HepG2 (cell line): ENCODE data around the gene PLSCR5. TPM values are rescaled to one million over a fixed set of nuclear protein-coding genes. Genes with fewer than 3 reads are reported as not detected.

Experiments used
- HES4 ChIP-seq: sonication (generic); formaldehyde crosslinking; IDR thresholded peaks from 2 replicates; pipeline ENCODE4 v1.9.0; 2021; ENCODE audit warnings: mild to moderate bottlenecking, missing genetic modification reagents, borderline replicate concordance
- IRF2 ChIP-seq: IDR thresholded peaks from 2 replicates; pipeline ENCODE4 v1.6.1; 2018; ENCODE audit warnings: missing genetic modification reagents, missing compliant biosample characterization
- KDM1A ChIP-seq: IDR thresholded peaks from 2 replicates; pipeline ENCODE4 v1.6.1; 2016; ENCODE audit warnings: missing compliant biosample characterization
- MYC ChIP-seq: sonication (generic); formaldehyde crosslinking; IDR thresholded peaks from 2 replicates; pipeline ENCODE4 v1.9.0; 2021; ENCODE audit warnings: missing genetic modification reagents, borderline replicate concordance
- NKX3-1 ChIP-seq: sonication (generic); formaldehyde crosslinking; IDR thresholded peaks from 2 replicates; pipeline ENCODE4 v1.5.0; 2020; ENCODE audit warnings: missing genetic modification reagents
- PHF21A ChIP-seq: sonication (generic); formaldehyde crosslinking; IDR thresholded peaks from 2 replicates; pipeline ENCODE4 v1.5.0; 2020; ENCODE audit warnings: mild to moderate bottlenecking, missing genetic modification reagents
- SNAI1 ChIP-seq: sonication (generic); formaldehyde crosslinking; IDR thresholded peaks from 2 replicates; pipeline ENCODE4 v1.5.0; 2020; ENCODE audit warnings: mild to moderate bottlenecking, missing genetic modification reagents, borderline replicate concordance
- TOE1 ChIP-seq: sonication (generic); formaldehyde crosslinking; IDR thresholded peaks from 2 replicates; pipeline ENCODE4 v1.4.0; 2020; ENCODE audit warnings: mild to moderate bottlenecking, missing genetic modification reagents
- UBTF ChIP-seq: sonication (generic); formaldehyde crosslinking; IDR thresholded peaks from 2 replicates; pipeline ENCODE4 v1.4.0; 2020; ENCODE audit warnings: mild to moderate bottlenecking, missing genetic modification reagents
- ZFP36 ChIP-seq: fragments of 150-350 bp; IDR thresholded peaks from 2 replicates; pipeline ENCODE4 v1.6.1; 2018; ENCODE audit warnings: borderline replicate concordance, low read length, low read depth; ENCODE audit not compliant: partially characterized antibody
- ZNF10 ChIP-seq: sonication (generic); formaldehyde crosslinking; IDR thresholded peaks from 2 replicates; pipeline ENCODE4 v1.4.0; 2020; ENCODE audit warnings: mild to moderate bottlenecking, low read depth, missing genetic modification reagents, borderline replicate concordance
- ZNF335 ChIP-seq: sonication (generic); formaldehyde crosslinking; IDR thresholded peaks from 2 replicates; pipeline ENCODE4 v1.4.0; 2020; ENCODE audit warnings: missing genetic modification reagents
- ZNF451 ChIP-seq: sonication (generic); formaldehyde crosslinking; IDR thresholded peaks from 2 replicates; pipeline ENCODE4 v1.5.0; 2020; ENCODE audit warnings: mild to moderate bottlenecking, missing genetic modification reagents
- ZNF75D ChIP-seq: sonication (generic); formaldehyde crosslinking; IDR thresholded peaks from 2 replicates; pipeline ENCODE4 v1.8.1; 2023; ENCODE audit warnings: missing genetic modification reagents, mild to moderate bottlenecking, borderline replicate concordance
- polyA plus RNA-seq, 8 experiments: library from polyadenylated mRNA; depleted of rRNA in 3 of 8; stranded (reverse) in 7 of 8; unstranded in 1 of 8; fragments of >200 nt; fragmentation: Illumina TruSeq in 4 of 8; extraction: Trizol in 4 of 8; gene quantifications; 2 replicates each; pipeline versions ENCODE4 v1.2.1 to v1.2.3, GENCODE V29; 2011 to 2016; ENCODE audit warnings: low read depth in 4 of 8, missing spikeins in 1 of 8, mixed read lengths in 1 of 8; ENCODE audit not compliant: insufficient read depth in 1 of 8
- total RNA-seq, 5 experiments: library from RNA; depleted of rRNA; stranded (reverse); fragments of >200 nt; fragmentation: Illumina TruSeq; extraction: Trizol; gene quantifications; 2 replicates each; pipeline ENCODE4 v1.2.3, GENCODE V29; 2016; ENCODE audit warnings: low read depth in 1 of 5
- TF ChIP-seq, protein P1 (sequence below): sonication (generic); formaldehyde crosslinking; conservative IDR thresholded peaks from 2 replicates; pipeline ENCODE4 v1.4.0; 2020; ENCODE audit warnings: missing genetic modification reagents
- TF ChIP-seq, protein P2 (sequence below): sonication (generic); formaldehyde crosslinking; IDR thresholded peaks from 2 replicates; pipeline ENCODE4 v1.5.1; 2020; ENCODE audit warnings: mild to moderate bottlenecking, missing genetic modification reagents, moderate library complexity
- TF ChIP-seq, protein P3 (sequence below): sonication (generic); formaldehyde crosslinking; IDR thresholded peaks from 2 replicates; pipeline ENCODE4 v1.4.0; 2020; ENCODE audit warnings: missing genetic modification reagents
- TF ChIP-seq, protein P4 (sequence below): sonication (generic); formaldehyde crosslinking; IDR thresholded peaks from 2 replicates; pipeline ENCODE4 v1.8.1; 2023; ENCODE audit warnings: mild to moderate bottlenecking, moderate library complexity, missing genetic modification reagents

PLSCR5 gene
- total and polyA plus RNA-seq, 2 of the 13 experiments (the other 11 are each of a cell fraction or from before 2014, with no cell fraction given): 0.50 TPM; not detected in 1

- TF ChIP-seq, protein P1, sequence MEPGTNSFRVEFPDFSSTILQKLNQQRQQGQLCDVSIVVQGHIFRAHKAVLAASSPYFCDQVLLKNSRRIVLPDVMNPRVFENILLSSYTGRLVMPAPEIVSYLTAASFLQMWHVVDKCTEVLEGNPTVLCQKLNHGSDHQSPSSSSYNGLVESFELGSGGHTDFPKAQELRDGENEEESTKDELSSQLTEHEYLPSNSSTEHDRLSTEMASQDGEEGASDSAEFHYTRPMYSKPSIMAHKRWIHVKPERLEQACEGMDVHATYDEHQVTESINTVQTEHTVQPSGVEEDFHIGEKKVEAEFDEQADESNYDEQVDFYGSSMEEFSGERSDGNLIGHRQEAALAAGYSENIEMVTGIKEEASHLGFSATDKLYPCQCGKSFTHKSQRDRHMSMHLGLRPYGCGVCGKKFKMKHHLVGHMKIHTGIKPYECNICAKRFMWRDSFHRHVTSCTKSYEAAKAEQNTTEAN: 0 out of 2 replicates have a peak, but pooled peaks have one; percentile 62
- peak; percentile 87 for TF ChIP-seq UBTF (CRISPR knock-in tag)
- no peak for TF ChIP-seq ZFP36
- TF ChIP-seq IRF2 (CRISPR knock-in tag): peak; percentile 89
- TF ChIP-seq, protein P2, sequence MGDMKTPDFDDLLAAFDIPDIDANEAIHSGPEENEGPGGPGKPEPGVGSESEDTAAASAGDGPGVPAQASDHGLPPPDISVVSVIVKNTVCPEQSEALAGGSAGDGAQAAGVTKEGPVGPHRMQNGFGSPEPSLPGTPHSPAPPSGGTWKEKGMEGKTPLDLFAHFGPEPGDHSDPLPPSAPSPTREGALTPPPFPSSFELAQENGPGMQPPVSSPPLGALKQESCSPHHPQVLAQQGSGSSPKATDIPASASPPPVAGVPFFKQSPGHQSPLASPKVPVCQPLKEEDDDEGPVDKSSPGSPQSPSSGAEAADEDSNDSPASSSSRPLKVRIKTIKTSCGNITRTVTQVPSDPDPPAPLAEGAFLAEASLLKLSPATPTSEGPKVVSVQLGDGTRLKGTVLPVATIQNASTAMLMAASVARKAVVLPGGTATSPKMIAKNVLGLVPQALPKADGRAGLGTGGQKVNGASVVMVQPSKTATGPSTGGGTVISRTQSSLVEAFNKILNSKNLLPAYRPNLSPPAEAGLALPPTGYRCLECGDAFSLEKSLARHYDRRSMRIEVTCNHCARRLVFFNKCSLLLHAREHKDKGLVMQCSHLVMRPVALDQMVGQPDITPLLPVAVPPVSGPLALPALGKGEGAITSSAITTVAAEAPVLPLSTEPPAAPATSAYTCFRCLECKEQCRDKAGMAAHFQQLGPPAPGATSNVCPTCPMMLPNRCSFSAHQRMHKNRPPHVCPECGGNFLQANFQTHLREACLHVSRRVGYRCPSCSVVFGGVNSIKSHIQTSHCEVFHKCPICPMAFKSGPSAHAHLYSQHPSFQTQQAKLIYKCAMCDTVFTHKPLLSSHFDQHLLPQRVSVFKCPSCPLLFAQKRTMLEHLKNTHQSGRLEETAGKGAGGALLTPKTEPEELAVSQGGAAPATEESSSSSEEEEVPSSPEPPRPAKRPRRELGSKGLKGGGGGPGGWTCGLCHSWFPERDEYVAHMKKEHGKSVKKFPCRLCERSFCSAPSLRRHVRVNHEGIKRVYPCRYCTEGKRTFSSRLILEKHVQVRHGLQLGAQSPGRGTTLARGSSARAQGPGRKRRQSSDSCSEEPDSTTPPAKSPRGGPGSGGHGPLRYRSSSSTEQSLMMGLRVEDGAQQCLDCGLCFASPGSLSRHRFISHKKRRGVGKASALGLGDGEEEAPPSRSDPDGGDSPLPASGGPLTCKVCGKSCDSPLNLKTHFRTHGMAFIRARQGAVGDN (CRISPR knock-in tag): peak; percentile 90
- TF ChIP-seq PHF21A (CRISPR knock-in tag): no peak
- TF ChIP-seq ZNF75D: no peak
- no peak for TF ChIP-seq NKX3-1
- TF ChIP-seq, protein P3, sequence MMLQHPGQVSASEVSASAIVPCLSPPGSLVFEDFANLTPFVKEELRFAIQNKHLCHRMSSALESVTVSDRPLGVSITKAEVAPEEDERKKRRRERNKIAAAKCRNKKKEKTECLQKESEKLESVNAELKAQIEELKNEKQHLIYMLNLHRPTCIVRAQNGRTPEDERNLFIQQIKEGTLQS: no peak
- no peak for TF ChIP-seq HES4 (CRISPR knock-in tag)
- no peak for TF ChIP-seq KDM1A (CRISPR knock-in tag)
- no peak for TF ChIP-seq ZNF10
- TF ChIP-seq, protein P4, sequence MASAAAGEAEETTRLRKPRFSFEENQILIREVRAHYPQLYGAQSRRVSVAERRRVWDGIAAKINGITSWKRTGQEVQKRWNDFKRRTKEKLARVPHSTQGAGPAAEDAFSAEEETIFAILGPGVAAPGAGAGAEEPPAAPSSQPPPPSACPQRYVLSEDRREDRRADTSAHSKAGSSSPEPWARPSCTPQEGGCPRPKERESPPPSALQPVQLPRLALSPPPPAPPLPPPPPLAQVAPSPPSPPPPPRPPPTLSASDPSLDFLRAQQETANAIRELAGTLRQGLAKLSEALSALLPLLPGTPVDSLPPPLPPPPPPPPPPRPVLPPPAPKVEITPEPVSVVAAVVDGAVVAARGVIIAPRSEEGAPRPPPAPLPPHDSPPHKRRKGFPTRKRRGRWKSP (CRISPR knock-in tag): peak; percentile 98
- TF ChIP-seq TOE1 (CRISPR knock-in tag): 0 out of 2 replicates have a peak, but pooled peaks have one; percentile 31
- no peak for TF ChIP-seq ZNF451 (CRISPR knock-in tag)
- no peak for TF ChIP-seq MYC (CRISPR knock-in tag)
- no peak for TF ChIP-seq ZNF335 (CRISPR knock-in tag)
- 0 out of 2 replicates have a peak, but pooled peaks have one; percentile 66 for TF ChIP-seq SNAI1 (CRISPR knock-in tag)
Measured at GRCh38 chr3:146544002-146544928, 60.9 kb downstream of the PLSCR5 start, which contains the start of gene PLSCR1 (continued).
